Tibial nerve (tissue), 4 donors: Measurements from ENCODE around the gene FAM174A.

Experiments used
- CTCF ChIP-seq, 5 experiments: fragments of 200-600 bp in 3 of 5; fragments of 450-650 bp in 2 of 5; sonication (generic) in 3 of 5; IDR thresholded peaks; one replicate each; pipeline ENCODE4 v1.5.1; 2016 to 2019; ENCODE audit warnings: antibody characterized with exemption in 5 of 5, mild to moderate bottlenecking in 3 of 5, moderate library complexity in 2 of 5
- EP300 ChIP-seq, 2 donors: sonication (generic); formaldehyde crosslinking; IDR thresholded peaks; one replicate each; pipeline ENCODE4 v1.6.1; 2017; ENCODE audit warnings: antibody characterized with exemption in 2 of 2, mild to moderate bottlenecking in 1 of 2
- POLR2A ChIP-seq, 2 donors: fragments of 450-650 bp; IDR thresholded peaks; one replicate each; pipeline ENCODE4 v1.6.1; 2017; ENCODE audit warnings: antibody characterized with exemption in 2 of 2, mild to moderate bottlenecking in 2 of 2, moderate library complexity in 2 of 2

DNA sequence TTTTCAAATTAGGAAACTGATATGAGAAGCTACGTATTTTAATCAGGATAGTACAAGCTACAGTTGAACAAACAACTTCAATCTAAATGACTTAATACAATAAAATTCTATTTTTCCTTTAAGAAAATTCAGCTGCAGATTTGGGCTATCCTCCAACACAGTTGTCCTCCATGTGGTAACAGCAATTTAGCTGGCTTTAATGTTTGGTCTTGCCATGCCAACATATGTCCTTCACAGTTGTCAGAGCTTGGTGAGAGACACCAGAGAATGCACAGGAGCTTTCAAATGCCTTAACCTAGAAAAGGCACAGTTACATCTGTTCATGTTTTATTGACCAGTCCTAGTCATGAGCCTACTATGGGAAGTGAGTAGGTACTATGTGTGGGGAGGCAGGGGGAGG lies 10.8 kb downstream of the FAM174A start:
- TF ChIP-seq CTCF (IDR thresholded peaks at IDR 0.05) (no peak), POLR2A (IDR thresholded peaks at IDR 0.05) (no peak), EP300 (IDR thresholded peaks at IDR 0.05) (no peak)
